Stimulated activated CD4-positive, alpha-beta T cell treated with anti-CD3 and anti-CD28 coated beads, Interleukin-4, amount 100 ng/mL, for 24 hours (primary cell): ENCODE measurements around the gene BTBD16.

Experiments
- DNase-seq: peaks from one replicate; pipeline ENCODE4 v3.0.0-alpha.2; 2020

Gene BTBD16

GRCh38 chr10:122323941-122324675 is 53.0 kb downstream of the BTBD16 start:
- no peak for DNase-seq

GRCh38 chr10:122325235-122325634 is 54.1 kb downstream of the BTBD16 start:
- no peak for DNase-seq

GRCh38 chr10:122326385-122326784 is 55.3 kb downstream of the BTBD16 start:
- no peak for DNase-seq

GRCh38 chr10:122326806-122327205 is 55.7 kb downstream of the BTBD16 start:
- DNase-seq: no peak

GRCh38 chr10:122327237-122328206 is 56.4 kb downstream of the BTBD16 start:
- no peak for DNase-seq

GRCh38 chr10:122328676-122329075 is 57.6 kb downstream of the BTBD16 start:
- no peak for DNase-seq

GRCh38 chr10:122329416-122329815 is 58.3 kb downstream of the BTBD16 start:
- DNase-seq: no peak

- no peak for DNase-seq
These were observed 60.0 kb downstream of the BTBD16 start for GRCh38 chr10:122331100-122331499.

- DNase-seq: no peak
These were observed 60.7 kb downstream of the BTBD16 start for GRCh38 chr10:122331615-122332446.

GRCh38 chr10:122333037-122333436 is 61.9 kb downstream of the BTBD16 start:
- no peak for DNase-seq

GRCh38 chr10:122336332-122336731 is 65.2 kb downstream of the BTBD16 start:
- DNase-seq: no peak

- no peak for DNase-seq
These were observed 65.9 kb downstream of the BTBD16 start for GRCh38 chr10:122336961-122337360.

- no peak for DNase-seq
These were observed 67.7 kb downstream of the BTBD16 start for GRCh38 chr10:122338609-122339441.

- DNase-seq: no peak
These were observed 70.2 kb downstream of the BTBD16 start for GRCh38 chr10:122341141-122341810.

GRCh38 chr10:122342293-122343134 is 71.4 kb downstream of the BTBD16 start:
- peak; percentile 64 for DNase-seq

GRCh38 chr10:122343135-122343800 is 72.2 kb downstream of the BTBD16 start:
- no peak for DNase-seq

GRCh38 chr10:122343936-122344335 is 72.8 kb downstream of the BTBD16 start:
- DNase-seq: no peak

- DNase-seq: no peak
These were observed 73.7 kb downstream of the BTBD16 start for GRCh38 chr10:122344741-122345258.

- no peak for DNase-seq
These were observed 75.3 kb downstream of the BTBD16 start for GRCh38 chr10:122346326-122346950.
